HAP-1 (cell line): ENCODE measurements around the gene BEAN1.

Source experiments
- DNase-seq, 2 experiments: peaks; one replicate each; pipeline ENCODE4 v3.0.0-alpha.2; 2016 to 2020; ENCODE audit warnings: low spot score in 2 of 2
- H3K27me3 ChIP-seq: fragments of 250-450 bp; sonication (Bioruptor Pico); 2 replicates; pipeline ENCODE4 v1.5.1; 2020; ENCODE audit warnings: low read depth, mild to moderate bottlenecking, moderate library complexity
- H3K36me3 ChIP-seq: fragments of 250-450 bp; sonication (Bioruptor Pico); replicated peaks from 2 replicates; pipeline ENCODE4 v1.5.1; 2020; ENCODE audit warnings: mild to moderate bottlenecking
- H3K4me1 ChIP-seq: fragments of 250-450 bp; sonication (Bioruptor Pico); 2 replicates; pipeline ENCODE4 v1.5.1; 2020; ENCODE audit warnings: mild to moderate bottlenecking
- H3K4me3 ChIP-seq: fragments of 250-450 bp; sonication (Bioruptor Pico); 2 replicates; pipeline ENCODE4 v1.5.1; 2020; ENCODE audit warnings: mild to moderate bottlenecking, moderate library complexity
- H3K9me3 ChIP-seq: fragments of 250-450 bp; sonication (Bioruptor Pico); 2 replicates; pipeline ENCODE4 v1.5.1; 2020; ENCODE audit warnings: mild to moderate bottlenecking, moderate library complexity
- in situ Hi-C: fragments of 300-500 bp; cut with MboI; formaldehyde crosslinking; loops from 3 replicates; pipeline ENCODE4 v1.14.3; 2020; ENCODE audit warnings: low sequenced_read_pairs, inconsistent platforms, mixed read lengths

The BEAN1 gene

DNA sequence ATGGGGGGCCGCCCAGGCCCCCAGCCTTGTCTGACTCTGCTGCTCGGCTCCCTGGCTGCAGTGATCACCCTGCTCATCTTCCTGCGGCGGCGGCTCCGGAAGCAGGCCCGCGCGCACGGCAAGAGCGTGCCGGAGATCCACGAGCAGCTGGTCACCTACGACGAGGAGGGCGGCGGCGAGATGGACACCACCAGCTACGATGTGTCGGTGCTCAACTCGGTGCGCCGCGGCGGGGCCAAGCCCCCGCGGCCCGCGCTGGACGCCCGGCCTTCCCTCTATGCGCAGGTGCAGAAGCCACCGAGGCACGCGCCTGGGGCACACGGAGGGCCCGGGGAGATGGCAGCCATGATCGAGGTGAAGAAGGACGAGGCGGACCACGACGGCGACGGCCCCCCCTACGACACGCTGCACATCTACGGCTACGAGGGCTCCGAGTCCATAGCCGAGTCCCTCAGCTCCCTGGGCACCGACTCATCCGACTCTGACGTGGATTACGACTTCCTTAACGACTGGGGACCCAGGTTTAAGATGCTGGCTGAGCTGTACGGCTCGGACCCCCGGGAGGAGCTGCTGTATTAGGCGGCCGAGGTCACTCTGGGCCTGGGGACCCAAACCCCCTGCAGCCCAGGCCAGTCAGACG, 24.4 kb upstream of the BEAN1 start:
- Histone ChIP-seq H3K9me3 (no peaks in the 10 kb centered on the region), H3K4me3 (no peak overlapping the region), H3K27me3 (no peaks in the 10 kb centered on the region), H3K36me3 (no peaks in the 10 kb centered on the region), H3K4me1 (peaks cover 12% of the 10 kb centered on the region)
- DNase-seq: no peak
- in situ Hi-C loops: loop anchor here (10.0 to 25.0 kb wide), 2 partner anchors 335 to 462 kb away; no protein-coding TSS in a partner anchor

GRCh38 chr16:66403531-66404145, 23.5 kb upstream of the BEAN1 start:
- peaks cover 12% of the 10 kb centered on the region for H3K4me1 ChIP-seq
- DNase-seq: no peak
- H3K9me3 ChIP-seq: no peaks in the 10 kb centered on the region
- no peaks in the 10 kb centered on the region for H3K36me3 ChIP-seq
- H3K4me3 ChIP-seq: no peak overlapping the region
- H3K27me3 ChIP-seq: no peaks in the 10 kb centered on the region
- in situ Hi-C loops: loop anchor here (10.0 to 25.0 kb wide), 2 partner anchors 334 to 461 kb away; no protein-coding TSS in a partner anchor

DNA sequence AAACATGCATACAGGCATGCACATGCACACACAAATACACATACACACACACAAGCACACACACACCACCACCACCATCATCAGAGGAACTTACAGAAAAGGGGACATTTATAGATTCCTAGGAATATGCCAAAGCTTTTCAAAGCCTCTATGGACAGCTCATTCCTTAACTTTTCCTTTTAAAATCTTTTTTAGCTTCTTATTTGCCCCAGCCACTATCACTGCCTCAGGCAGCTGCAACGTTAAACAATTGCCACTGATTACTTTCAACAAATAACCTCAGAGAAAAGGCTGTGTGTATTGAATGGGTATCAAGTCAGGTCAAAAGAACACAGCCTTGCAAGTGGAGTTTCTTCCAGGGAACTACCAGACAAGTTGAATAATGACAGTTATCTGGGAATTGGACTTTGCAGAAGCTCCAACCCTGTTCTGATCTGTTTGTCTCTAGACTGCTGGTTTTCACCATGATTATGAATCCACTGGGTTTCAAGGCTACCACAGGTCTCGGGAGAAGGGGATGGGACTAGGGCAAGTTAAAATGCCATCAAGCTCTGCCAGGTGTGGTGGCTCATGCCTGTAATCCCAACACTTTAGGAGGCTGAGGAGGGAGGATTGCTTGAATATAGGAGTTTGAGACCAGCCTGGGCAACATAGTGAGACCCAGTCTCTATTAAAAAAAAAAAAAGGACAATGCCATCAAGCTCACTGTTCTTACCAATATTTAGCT, 21.9 kb upstream of the BEAN1 start:
- no peaks in the 10 kb centered on the region for H3K27me3 ChIP-seq
- peaks cover 6% of the 10 kb centered on the region for H3K4me1 ChIP-seq
- no peaks in the 10 kb centered on the region for H3K36me3 ChIP-seq
- H3K9me3 ChIP-seq: no peaks in the 10 kb centered on the region
- no peak for DNase-seq
- H3K4me3 ChIP-seq: no peak overlapping the region
- in situ Hi-C loops: loop anchor here (5.0 to 25.0 kb wide), 3 partner anchors 197 to 460 kb away; partner anchors contain the start of gene CMTM3

DNA sequence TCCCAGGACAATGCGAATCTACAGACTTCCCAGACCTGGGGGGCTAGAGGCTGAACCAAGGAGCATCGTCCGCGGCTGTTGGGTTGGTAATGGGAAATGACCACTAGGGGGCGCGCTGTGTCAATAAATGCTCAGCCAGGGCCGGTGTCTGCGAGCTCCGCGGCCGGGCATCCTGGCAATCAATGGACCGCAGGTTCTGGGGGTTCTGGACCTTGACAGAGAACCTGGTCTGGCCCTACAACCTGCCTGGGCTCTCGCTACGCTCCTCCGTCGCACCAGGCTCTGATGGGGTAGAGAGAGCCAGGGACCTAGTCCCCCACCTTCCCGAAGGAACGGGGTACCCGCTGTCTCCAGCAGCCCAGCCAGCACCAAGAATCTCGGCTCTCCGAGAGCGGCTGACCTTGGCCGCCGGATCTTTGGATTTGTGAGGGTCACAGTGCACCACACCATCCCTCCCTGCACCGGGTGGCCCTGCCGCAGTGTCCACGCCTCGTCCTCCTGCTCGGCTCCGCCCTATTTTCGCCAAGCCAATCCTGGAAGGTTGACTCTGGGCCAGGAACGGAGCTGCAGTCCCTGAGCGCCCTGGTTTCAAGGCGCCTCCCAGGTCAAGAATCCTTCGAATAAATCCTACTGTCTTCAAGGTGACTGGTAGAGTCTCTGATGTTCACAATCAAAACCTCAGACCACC, 20.4 kb upstream of the BEAN1 start:
- Histone ChIP-seq H3K36me3 (no peaks in the 10 kb centered on the region), H3K4me3 (peak overlapping the region; percentile 47), H3K9me3 (no peaks in the 10 kb centered on the region), H3K27me3 (no peaks in the 10 kb centered on the region), H3K4me1 (peaks cover 3% of the 10 kb centered on the region)
- in situ Hi-C loops: loop anchor here (5.0 to 25.0 kb wide), 3 partner anchors 196 to 458 kb away; partner anchors contain the start of gene CMTM3
- DNase-seq: peak; percentile 51 to 91

- Histone ChIP-seq H3K9me3 (peaks cover 5% of the 10 kb centered on the region; the same call in 1 of the 2 replicates), H3K27me3 (no peaks in the 10 kb centered on the region), H3K4me3 (no peak overlapping the region), H3K4me1 (peaks cover 3% of the 10 kb centered on the region), H3K36me3 (no peaks in the 10 kb centered on the region)
- DNase-seq: no peak
- in situ Hi-C loops: loop anchor here (5.0 to 25.0 kb wide), 3 partner anchors 194 to 456 kb away; partner anchors contain the start of gene CMTM3
Measured at GRCh38 chr16:66408163-66409048, 18.7 kb upstream of the BEAN1 start.

DNA sequence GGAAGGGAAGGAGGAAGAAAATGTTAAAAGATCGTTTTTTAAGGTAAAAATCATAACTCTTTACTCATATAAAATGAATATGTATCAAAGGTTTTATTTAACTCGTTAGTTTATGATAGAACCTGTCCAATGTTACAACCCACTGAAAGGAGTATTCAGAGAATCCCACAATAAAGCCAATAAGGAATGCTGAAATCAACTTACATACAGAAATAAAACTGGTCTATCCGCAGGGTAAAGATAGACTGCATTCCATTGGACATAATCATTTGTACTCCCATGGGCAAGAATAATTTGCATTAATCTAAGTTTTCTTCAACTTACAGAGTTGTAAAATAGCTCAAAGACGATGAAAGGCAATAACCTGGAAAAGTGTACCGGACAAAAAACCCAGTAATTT, 17.9 kb upstream of the BEAN1 start:
- Histone ChIP-seq H3K4me1 (peaks cover 3% of the 10 kb centered on the region), H3K36me3 (no peaks in the 10 kb centered on the region), H3K9me3 (peaks cover 5% of the 10 kb centered on the region; the same call in 1 of the 2 replicates), H3K27me3 (no peaks in the 10 kb centered on the region), H3K4me3 (no peak overlapping the region)
- no peak for DNase-seq
- in situ Hi-C loops: loop anchor here (5.0 to 25.0 kb wide), 3 partner anchors 193 to 456 kb away; partner anchors contain the start of gene CMTM3

DNA sequence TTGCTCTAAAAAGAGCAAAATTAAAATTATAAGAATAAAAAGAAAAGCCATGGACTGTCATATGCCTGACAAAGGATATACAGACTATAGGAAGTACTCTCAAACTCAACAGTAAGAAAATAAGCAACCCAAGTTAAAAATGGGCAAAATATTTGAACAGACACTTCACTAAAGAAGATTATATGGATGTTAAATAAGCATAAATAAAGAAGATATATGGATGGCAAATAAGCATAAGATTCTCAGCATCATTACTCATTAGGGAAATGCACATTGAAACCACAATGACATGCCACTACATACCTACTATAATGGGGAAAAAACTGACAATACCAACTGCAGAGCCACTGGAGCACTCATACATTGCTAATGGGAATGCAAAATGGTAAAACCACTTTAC, 14.9 kb upstream of the BEAN1 start:
- peaks cover 5% of the 10 kb centered on the region; the same call in 1 of the 2 replicates for H3K9me3 ChIP-seq
- no peak for DNase-seq
- H3K4me1 ChIP-seq: peaks cover under 1% of the 10 kb centered on the region
- H3K27me3 ChIP-seq: no peaks in the 10 kb centered on the region
- no peaks in the 10 kb centered on the region for H3K36me3 ChIP-seq
- no peak overlapping the region for H3K4me3 ChIP-seq
- in situ Hi-C loops: loop anchor here (5.0 to 25.0 kb wide), 2 partner anchors 65 to 325 kb away; no protein-coding TSS in a partner anchor

GRCh38 chr16:66414891-66415290, 12.2 kb upstream of the BEAN1 start:
- in situ Hi-C loops: loop anchor here (5.0 to 25.0 kb wide), 2 partner anchors 62 to 322 kb away; no protein-coding TSS in a partner anchor
- no peaks in the 10 kb centered on the region for H3K27me3 ChIP-seq
- H3K36me3 ChIP-seq: no peaks in the 10 kb centered on the region
- no peak for DNase-seq
- no peaks in the 10 kb centered on the region for H3K4me1 ChIP-seq
- no peak overlapping the region for H3K4me3 ChIP-seq
- H3K9me3 ChIP-seq: peaks cover 5% of the 10 kb centered on the region; the same call in 1 of the 2 replicates

GRCh38 chr16:66416136-66416535, 11.0 kb upstream of the BEAN1 start:
- Histone ChIP-seq H3K27me3 (no peaks in the 10 kb centered on the region), H3K36me3 (no peaks in the 10 kb centered on the region), H3K4me3 (no peak overlapping the region), H3K9me3 (peaks cover 5% of the 10 kb centered on the region; the same call in 1 of the 2 replicates), H3K4me1 (no peaks in the 10 kb centered on the region)
- no peak for DNase-seq
- in situ Hi-C loops: loop anchor here (25.0 kb wide), 1 partner anchor 321 kb away; no protein-coding TSS in a partner anchor

DNA sequence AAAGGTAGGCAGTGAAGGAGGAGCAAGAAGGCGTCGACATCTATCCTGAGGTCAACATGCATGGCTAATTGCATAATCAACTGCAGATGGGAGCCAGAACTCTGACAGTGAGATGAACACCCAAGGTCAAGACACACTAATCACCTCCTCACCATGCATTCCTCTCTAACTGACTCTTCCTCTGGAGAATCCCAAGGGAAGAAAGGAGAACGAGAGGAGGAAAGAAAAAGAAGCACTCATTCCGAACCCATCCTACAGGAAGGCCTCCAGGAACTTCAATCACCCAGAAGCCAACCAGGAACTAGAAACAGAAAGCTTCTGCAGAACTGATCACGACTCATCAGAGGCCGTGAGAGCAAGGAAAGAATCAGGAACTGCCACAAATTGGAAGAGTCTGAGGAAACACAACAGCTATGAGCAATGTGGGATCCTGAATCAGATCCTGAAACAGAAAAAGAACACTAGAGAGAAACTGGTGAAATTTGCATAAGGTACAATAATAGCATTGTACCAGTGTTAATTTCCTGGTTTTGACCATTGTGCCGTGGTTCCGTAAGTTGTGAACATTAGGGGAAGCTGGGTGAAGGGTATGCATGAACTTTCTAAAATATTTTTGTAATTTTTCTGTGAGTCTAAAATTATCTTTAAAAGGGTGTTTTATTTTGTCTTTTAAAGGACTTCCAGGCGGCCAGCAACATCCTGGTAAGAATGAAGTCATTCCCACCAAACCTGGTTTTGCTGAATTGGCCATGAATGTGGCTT, 10.0 kb upstream of the BEAN1 start:
- no peak overlapping the region for H3K4me3 ChIP-seq
- DNase-seq: no peak
- H3K9me3 ChIP-seq: peaks cover 5% of the 10 kb centered on the region; the same call in 1 of the 2 replicates
- no peaks in the 10 kb centered on the region for H3K27me3 ChIP-seq
- no peaks in the 10 kb centered on the region for H3K4me1 ChIP-seq
- in situ Hi-C loops: loop anchor here (25.0 kb wide), 1 partner anchor 320 kb away; no protein-coding TSS in a partner anchor
- no peaks in the 10 kb centered on the region for H3K36me3 ChIP-seq

GRCh38 chr16:66418165-66418962, 8.7 kb upstream of the BEAN1 start:
- in situ Hi-C loops: loop anchor here (25.0 kb wide), 1 partner anchor 319 kb away; no protein-coding TSS in a partner anchor
- Histone ChIP-seq H3K9me3 (no peaks in the 10 kb centered on the region), H3K36me3 (no peaks in the 10 kb centered on the region), H3K27me3 (no peaks in the 10 kb centered on the region), H3K4me3 (no peak overlapping the region), H3K4me1 (no peaks in the 10 kb centered on the region)
- DNase-seq: no peak
